ENCODE results near the gene BCL2.

The BCL2 gene

GRCh38 chr18:63180321-63180720 is 139.2 kb downstream of the BCL2 start:
- POLR2A ChIA-PET, result no interaction called here
- CTCF ChIA-PET, result interaction anchor here (1.4 kb wide), 1 partner anchor 16 kb away, joined by 3 read pairs; no protein-coding TSS in a partner anchor
- TF ChIP-seq, protein P1, sequence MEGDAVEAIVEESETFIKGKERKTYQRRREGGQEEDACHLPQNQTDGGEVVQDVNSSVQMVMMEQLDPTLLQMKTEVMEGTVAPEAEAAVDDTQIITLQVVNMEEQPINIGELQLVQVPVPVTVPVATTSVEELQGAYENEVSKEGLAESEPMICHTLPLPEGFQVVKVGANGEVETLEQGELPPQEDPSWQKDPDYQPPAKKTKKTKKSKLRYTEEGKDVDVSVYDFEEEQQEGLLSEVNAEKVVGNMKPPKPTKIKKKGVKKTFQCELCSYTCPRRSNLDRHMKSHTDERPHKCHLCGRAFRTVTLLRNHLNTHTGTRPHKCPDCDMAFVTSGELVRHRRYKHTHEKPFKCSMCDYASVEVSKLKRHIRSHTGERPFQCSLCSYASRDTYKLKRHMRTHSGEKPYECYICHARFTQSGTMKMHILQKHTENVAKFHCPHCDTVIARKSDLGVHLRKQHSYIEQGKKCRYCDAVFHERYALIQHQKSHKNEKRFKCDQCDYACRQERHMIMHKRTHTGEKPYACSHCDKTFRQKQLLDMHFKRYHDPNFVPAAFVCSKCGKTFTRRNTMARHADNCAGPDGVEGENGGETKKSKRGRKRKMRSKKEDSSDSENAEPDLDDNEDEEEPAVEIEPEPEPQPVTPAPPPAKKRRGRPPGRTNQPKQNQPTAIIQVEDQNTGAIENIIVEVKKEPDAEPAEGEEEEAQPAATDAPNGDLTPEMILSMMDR (IDR thresholded peaks at IDR 0.05; ENCODE audit: insufficient read depth, low read length, missing control alignments), result no peak

DNA sequence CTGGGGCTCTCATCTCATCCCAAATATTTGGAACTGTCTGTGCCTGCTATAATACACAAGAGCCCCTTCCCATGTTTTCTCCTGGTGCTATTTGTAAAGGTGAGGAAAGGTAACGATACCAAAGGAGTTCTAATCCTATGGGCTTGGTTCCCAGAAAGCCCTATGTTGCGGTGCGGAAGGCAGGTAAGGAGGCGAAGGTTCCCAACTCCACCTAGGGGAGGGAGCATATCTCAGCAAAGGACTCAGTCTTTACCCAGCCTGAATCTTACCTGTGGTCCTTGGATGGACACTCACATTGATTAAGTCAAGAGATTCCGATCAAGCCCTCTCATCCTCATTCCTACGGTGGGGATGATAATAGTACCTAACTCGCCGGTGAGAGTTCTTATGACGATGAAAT is 140.1 kb downstream of the BCL2 start:
- TF ChIP-seq, protein P1 (IDR thresholded peaks at IDR 0.05; ENCODE audit: insufficient read depth, low read length, missing control alignments), result no peak
- CTCF ChIA-PET, result no interaction called here
- POLR2A ChIA-PET, result no interaction called here
- H3K4me3 ChIP-seq (ENCODE audit: low read depth, low read length), result no peak overlapping the region
- no peak for DNase-seq (ENCODE audit: low read depth, low spot score)

More at GRCh38 chr18:63180321-63180720, 139.2 kb downstream of the BCL2 start:
- DNase-seq (ENCODE audit: low read depth, low spot score), result no peak
- no peak overlapping the region for H3K4me3 ChIP-seq (ENCODE audit: low read depth, low read length)

DNA sequence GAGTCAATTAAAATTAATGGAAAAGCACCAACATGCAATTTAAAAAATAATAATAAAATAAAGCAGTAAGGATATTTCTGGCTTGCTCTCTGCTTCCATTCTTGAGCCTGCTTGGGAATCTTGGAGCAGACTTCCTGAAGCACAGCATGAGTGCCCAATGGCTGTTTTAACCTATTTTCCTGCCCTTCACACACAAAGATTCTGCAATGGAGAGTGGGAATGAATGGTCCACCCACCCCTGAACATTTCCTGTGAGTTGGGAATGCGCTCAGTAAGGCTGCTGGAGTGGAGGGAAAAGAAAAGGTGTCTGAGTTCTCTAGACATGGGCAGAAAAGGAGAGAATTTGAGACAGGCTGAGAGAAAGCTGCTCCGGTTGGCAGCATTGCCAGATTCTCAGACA is 140.6 kb downstream of the BCL2 start:
- ChIA-PET POLR2A (no interaction called here), CTCF (interaction anchor here (1.6 kb wide), 1 partner anchor 15 kb away, joined by 3 read pairs; no protein-coding TSS in a partner anchor)
- TF ChIP-seq, protein P1 (IDR thresholded peaks at IDR 0.05; ENCODE audit: insufficient read depth, low read length, missing control alignments), result no peak
- H3K4me3 ChIP-seq (ENCODE audit: low read depth, low read length), result no peak overlapping the region
- DNase-seq (ENCODE audit: low read depth, low spot score), result no peak

GRCh38 chr18:63177919-63178821 is 141.4 kb downstream of the BCL2 start:
- CTCF ChIA-PET, result interaction anchor here (1.6 kb wide), 1 partner anchor 14 kb away, joined by 3 read pairs; no protein-coding TSS in a partner anchor

DNA sequence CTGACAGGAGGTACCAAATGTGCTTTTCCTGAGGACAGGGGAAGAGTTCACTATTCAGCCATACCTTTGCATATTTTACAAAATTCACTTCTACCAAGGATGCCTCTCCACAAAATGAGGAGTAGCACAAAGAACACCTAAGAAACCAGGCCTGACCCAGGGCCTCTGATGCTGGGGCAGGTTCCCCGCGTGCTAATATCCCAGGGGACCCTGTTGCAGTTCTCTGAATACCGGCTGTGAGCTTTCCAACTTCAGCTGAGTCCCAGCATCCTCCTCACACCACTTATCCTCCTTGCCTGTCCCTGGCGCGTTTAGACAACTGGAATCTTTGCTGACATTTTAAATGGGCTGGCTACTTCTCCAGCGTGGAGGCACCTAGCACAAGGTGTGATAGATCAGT is 142.3 kb downstream of the BCL2 start:
- DNase-seq (ENCODE audit: low read depth, low spot score), result no peak
- no peak overlapping the region for H3K4me3 ChIP-seq (ENCODE audit: low read depth, low read length)
- TF ChIP-seq, protein P1 (IDR thresholded peaks at IDR 0.05; ENCODE audit: insufficient read depth, low read length, missing control alignments), result no peak
- POLR2A ChIA-PET, result no interaction called here
- CTCF ChIA-PET, result interaction anchor here (1.6 kb wide), 1 partner anchor 14 kb away, joined by 3 read pairs; no protein-coding TSS in a partner anchor

More at GRCh38 chr18:63177919-63178821, 141.4 kb downstream of the BCL2 start:
- DNase-seq (ENCODE audit: low read depth, low spot score), result no peak
- POLR2A ChIA-PET, result no interaction called here
- TF ChIP-seq, protein P1 (IDR thresholded peaks at IDR 0.05; ENCODE audit: insufficient read depth, low read length, missing control alignments), result no peak
- H3K4me3 ChIP-seq (ENCODE audit: low read depth, low read length), result no peak overlapping the region

DNA sequence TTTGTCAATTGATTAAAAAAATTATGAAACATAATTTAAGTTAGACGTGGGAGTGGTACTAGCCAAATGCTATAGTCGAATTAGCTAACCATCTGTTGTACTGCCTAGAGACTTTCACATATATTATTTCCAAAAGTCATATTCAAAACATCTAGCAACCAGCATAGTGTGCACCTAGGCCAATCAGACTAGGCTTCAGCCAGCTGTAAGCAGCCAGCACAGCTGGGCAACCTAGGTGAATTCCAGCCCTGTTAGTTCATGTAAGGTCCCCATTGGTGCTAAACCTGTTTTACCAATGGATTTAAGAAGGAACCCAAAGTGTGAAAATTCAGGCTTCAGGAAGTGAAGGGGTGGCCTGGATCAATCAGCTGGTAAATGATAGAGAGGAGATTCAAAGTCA is 144.3 kb downstream of the BCL2 start:
- TF ChIP-seq, protein P1 (IDR thresholded peaks at IDR 0.05; ENCODE audit: insufficient read depth, low read length, missing control alignments), result no peak
- CTCF ChIA-PET, result interaction anchor here (1.1 kb wide), 1 partner anchor 10 kb away, joined by 3 read pairs; no protein-coding TSS in a partner anchor
- POLR2A ChIA-PET, result no interaction called here
- DNase-seq (ENCODE audit: low read depth, low spot score), result no peak
- no peak overlapping the region for H3K4me3 ChIP-seq (ENCODE audit: low read depth, low read length)

Measured in AG04449 (cell line).